ENCODE results near the gene ZC3H12D.

Gene ZC3H12D

DNA sequence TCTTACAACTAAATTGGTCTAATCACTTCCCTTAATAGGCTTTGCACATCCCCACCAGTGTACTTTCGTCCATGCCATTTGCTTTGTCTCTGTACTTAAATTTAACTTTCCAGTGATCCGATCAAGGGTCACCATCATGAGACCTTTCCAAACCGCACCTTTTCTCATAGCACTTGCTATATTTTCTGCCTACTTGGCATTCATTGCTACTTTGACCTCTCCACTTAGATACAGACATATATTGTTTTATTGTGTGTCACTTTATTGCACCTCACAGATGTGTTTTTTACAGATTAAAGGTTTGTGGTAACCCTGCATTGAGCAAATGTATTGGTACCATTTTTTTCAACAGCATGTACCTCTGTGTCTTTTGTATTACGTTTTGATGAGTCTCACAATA, 70.0 kb downstream of the ZC3H12D start:
- no peak for DNase-seq

DNA sequence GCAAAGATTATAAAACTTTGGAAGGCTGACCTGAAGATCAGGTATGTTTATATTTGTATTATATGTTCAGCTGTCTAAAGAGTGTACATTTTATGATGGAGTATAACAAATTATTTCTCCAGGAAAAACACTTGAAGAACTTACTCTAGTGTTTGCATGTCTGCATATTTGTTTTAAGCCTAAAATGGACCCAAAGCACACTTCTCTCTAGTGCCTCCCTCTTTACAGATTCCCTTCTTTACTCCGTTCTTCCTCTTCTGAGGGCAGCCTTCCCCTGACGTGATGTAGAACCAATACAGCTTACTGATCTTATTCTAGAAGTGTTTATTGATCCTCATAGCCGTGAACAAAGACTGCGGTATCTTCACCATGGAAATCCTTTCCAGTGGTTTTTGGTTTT, 70.8 kb downstream of the ZC3H12D start:
- no peak for DNase-seq

DNA sequence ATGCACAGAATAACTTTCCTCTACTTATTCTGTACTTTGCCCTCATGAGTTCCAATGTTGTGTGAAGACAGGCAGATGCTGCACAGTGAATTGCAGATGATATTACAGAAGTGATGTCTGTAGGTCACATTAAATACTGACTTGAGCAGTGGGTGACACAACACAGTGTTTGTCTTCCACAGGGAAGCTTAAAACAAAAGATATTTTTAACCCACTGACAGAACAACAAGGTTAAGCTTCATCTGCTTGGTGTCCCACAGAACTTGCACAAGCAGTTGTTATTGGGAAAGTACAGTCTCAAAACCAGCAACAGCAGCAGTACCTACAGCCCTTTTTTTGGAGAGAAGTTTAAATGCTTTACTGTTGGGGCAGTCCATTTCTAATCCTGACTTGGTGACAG, 74.3 kb downstream of the ZC3H12D start:
- DNase-seq: no peak

DNA sequence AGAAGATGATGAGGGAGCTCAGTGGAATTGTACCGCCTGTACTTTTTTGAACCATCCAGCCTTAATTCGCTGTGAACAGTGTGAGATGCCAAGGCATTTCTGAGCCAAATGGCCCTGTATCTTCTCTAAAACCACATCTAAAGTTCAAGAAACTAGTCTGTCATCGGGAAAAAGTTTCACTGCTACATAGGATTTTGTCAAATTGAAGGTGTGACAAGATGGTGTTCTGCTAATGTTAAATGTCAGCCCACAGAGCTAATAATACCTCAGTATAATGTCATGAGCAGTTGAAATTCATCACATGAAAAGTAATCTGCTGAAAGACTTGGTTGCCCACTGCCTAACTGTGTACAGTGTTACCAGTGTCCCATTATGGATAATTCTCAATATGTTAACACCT, 75.2 kb downstream of the ZC3H12D start:
- DNase-seq: no peak

DNA sequence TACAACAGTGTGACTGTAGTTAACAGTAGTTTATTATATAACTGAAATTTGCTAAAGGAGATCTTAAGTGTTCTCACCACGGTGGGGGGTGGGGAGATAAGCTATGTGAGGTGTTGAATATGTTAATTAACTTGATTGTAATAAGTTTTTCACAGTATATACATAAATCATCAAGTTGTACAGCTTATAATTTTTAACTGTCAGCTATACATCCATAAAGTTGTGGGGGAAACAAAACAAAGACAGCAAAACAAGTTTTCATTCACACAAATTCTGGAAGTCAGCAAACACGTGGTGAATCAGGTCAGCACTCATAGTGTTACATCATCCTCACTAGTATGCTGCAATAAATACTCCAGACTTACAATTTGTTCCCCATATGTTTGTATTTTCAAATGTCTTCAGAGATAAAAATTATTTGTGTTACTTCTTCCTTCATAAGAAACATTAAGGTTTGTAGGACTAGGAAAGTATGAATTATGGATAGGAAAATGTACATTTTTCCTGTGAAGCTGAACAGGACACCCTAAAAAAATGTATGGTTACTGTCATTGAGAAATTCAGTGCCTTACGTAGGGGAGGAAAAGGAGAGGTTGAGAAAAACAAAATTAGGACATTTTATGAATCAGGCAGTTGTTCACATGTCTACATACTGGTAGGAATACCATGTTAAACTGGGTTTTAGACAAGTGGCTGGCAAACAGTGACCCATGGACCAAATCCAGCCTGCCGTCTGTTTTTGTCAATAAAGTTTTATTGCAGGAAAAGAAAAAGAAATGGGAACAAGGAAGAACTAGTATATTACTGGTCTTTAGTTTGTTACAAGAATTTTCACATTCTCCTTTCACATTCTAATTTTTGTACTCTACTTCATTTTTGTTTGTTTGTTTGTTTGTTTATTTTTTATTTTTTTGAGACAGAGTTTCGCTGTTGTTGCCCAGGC, 78.7 kb downstream of the ZC3H12D start:
- no peak for DNase-seq

DNA sequence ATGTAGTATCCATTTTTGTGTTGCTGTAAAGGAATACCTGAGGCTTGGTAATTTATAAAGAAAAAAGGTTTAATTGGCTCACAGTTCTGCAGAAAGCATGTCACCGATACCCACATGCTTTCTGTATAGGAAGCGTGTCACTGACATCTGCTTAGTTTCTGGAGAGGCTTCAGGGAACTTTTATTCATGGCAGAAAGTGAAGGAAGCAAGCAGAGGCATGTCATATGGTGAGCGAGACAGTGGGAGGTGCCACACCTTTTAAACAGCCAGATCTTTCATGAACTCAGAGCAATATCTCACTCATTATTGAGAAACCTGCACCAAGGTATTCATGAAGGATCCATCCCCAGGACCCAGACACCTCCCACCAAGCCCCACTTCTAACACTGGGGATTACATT, 81.3 kb downstream of the ZC3H12D start:
- DNase-seq: no peak

DNA sequence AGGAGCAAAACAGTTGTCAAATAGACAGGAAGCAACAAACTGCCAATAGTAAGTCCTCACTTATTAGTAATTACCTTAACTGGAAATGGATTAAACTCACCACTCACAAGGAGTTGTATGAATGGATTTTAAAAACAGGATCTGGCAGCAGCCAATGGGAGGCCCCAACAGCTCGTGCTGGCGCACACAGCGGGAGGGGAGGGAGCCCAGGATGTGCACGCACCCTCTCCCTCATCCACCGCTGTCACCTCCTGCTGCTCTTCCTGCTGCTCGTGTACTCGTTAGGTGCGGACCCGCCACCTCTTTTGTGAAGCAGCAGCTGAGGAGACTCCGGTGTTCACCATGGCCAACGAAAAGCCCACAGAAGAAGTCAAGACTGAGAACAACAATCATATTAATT, 84.8 kb downstream of the ZC3H12D start, which contains the start of gene SUMO4:
Gene SUMO4 (plus strand): TSS at position 213 of the 400 bp plus-strand sequence. CDS start 130 bp downstream, at position 343.
- DNase-seq: no peak

DNA sequence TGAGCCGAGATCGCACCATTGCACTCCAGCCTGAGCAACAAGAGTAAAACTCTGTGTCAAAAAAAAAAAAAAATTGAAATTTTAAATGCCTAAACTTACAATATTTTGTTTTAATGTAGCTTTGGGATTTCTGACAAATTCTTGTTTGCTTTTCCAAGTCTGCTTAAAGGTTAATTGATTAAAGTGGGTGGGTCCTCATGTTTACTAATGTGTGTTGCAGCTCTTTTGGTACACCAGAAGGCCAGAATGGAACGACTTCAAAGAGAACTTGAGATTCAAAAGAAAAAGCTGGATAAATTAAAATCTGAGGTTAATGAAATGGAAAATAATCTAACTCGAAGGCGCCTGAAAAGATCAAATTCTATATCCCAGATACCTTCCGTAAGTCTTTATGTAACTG, 87.4 kb downstream of the ZC3H12D start:
- DNase-seq: no peak
